KMS-11 (cell line): ENCODE data around the gene CDH22.

Source experiments
- H2AFZ ChIP-seq: fragments of 200-600 bp; sonication (generic); 2 replicates; pipeline ENCODE4 v1.6.1; 2016; ENCODE audit warnings: antibody characterized with exemption, mixed run types, low read depth
- H3K27ac ChIP-seq: fragments of 200-600 bp; sonication (generic); 2 replicates; pipeline ENCODE4 v1.6.1; 2016; ENCODE audit warnings: mild to moderate bottlenecking, mixed run types
- H3K27me3 ChIP-seq: fragments of 200-600 bp; sonication (generic); 2 replicates; pipeline ENCODE4 v1.6.1; 2017; ENCODE audit warnings: mild to moderate bottlenecking, low read depth, mixed run types, moderate library complexity; ENCODE audit not compliant: insufficient read depth
- H3K36me3 ChIP-seq: fragments of 200-600 bp; sonication (generic); 2 replicates; pipeline ENCODE4 v1.6.1; 2017; ENCODE audit warnings: mild to moderate bottlenecking, mixed run types; ENCODE audit not compliant: insufficient read depth
- H3K4me1 ChIP-seq: fragments of 200-600 bp; sonication (generic); 2 replicates; pipeline ENCODE4 v1.6.1; 2016; ENCODE audit warnings: mild to moderate bottlenecking, low read depth, mixed run types; ENCODE audit not compliant: poor library complexity, severe bottlenecking
- H3K4me2 ChIP-seq: fragments of 200-600 bp; sonication (generic); 2 replicates; pipeline ENCODE4 v1.7.0; 2016; ENCODE audit warnings: mild to moderate bottlenecking, mixed run types
- H3K4me3 ChIP-seq: fragments of 200-600 bp; sonication (generic); IDR thresholded peaks from 2 replicates; pipeline ENCODE4 v1.6.1; 2017; ENCODE audit warnings: low read depth, low read length, mixed read lengths; ENCODE audit not compliant: insufficient read depth
- H3K79me2 ChIP-seq: fragments of 200-600 bp; sonication (generic); 2 replicates; pipeline ENCODE4 v1.6.1; 2016; ENCODE audit warnings: low read depth, mixed run types; ENCODE audit not compliant: insufficient read depth
- H3K9ac ChIP-seq: fragments of 200-600 bp; sonication (generic); 2 replicates; pipeline ENCODE4 v1.6.1; 2016; ENCODE audit warnings: mild to moderate bottlenecking, mixed run types
- H4K20me1 ChIP-seq: fragments of 200-600 bp; sonication (generic); 2 replicates; pipeline ENCODE4 v1.6.1; 2016; ENCODE audit warnings: mild to moderate bottlenecking, mixed run types; ENCODE audit not compliant: insufficient read depth
- TF ChIP-seq, protein P1 (sequence below): fragments of 200-600 bp; sonication (generic); conservative IDR thresholded peaks from 2 replicates; pipeline ENCODE4 v1.6.1; 2017; ENCODE audit warnings: low read depth, mild to moderate bottlenecking, antibody characterized with exemption, low read length, moderate library complexity, mixed read lengths

The CDH22 gene

DNA sequence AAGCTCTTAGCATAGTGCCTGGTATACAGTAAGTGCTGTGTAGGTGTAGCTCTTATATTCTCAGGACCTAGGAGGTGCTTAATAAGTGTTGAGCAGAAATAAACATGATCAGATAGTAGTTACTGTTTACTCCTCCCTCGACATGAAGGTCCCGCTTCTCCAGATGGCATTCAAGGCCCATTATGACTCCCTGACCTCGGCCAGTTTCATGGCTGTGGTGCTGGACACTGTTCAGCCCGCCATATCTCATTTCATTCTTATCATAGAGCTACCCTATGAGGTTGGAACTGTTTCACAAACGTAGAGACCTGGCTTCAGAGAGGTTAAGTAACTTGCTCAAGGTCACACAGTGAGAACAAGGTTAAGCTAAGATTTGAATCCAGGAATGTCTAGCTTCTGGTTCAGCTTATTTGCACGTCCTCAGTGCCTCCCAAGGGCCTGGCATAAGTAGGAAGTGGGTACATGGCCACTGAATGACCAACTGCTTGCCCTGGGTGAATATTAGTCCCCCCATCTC is 151.2 kb downstream of the CDH22 start:
- no peaks in the 10 kb centered on the region for H3K4me1 ChIP-seq
- H4K20me1 ChIP-seq = no peaks in the 10 kb centered on the region
- TF ChIP-seq, protein P1, sequence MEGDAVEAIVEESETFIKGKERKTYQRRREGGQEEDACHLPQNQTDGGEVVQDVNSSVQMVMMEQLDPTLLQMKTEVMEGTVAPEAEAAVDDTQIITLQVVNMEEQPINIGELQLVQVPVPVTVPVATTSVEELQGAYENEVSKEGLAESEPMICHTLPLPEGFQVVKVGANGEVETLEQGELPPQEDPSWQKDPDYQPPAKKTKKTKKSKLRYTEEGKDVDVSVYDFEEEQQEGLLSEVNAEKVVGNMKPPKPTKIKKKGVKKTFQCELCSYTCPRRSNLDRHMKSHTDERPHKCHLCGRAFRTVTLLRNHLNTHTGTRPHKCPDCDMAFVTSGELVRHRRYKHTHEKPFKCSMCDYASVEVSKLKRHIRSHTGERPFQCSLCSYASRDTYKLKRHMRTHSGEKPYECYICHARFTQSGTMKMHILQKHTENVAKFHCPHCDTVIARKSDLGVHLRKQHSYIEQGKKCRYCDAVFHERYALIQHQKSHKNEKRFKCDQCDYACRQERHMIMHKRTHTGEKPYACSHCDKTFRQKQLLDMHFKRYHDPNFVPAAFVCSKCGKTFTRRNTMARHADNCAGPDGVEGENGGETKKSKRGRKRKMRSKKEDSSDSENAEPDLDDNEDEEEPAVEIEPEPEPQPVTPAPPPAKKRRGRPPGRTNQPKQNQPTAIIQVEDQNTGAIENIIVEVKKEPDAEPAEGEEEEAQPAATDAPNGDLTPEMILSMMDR = no peak
- no peak overlapping the region for H3K4me2 ChIP-seq
- no peaks in the 10 kb centered on the region for H3K36me3 ChIP-seq
- no peaks in the 10 kb centered on the region for H3K79me2 ChIP-seq
- no peak overlapping the region for H3K27ac ChIP-seq
- no peak overlapping the region for H2AFZ ChIP-seq
- H3K4me3 ChIP-seq = no peak overlapping the region
- H3K9ac ChIP-seq = no peak overlapping the region
- peaks cover 56% of the 10 kb centered on the region; the same call in 1 of the 2 replicates for H3K27me3 ChIP-seq

GRCh38 chr20:46156065-46156464 is 152.2 kb downstream of the CDH22 start:
- TF ChIP-seq, protein P1 = no peak
- H3K27ac ChIP-seq = no peak overlapping the region

DNA sequence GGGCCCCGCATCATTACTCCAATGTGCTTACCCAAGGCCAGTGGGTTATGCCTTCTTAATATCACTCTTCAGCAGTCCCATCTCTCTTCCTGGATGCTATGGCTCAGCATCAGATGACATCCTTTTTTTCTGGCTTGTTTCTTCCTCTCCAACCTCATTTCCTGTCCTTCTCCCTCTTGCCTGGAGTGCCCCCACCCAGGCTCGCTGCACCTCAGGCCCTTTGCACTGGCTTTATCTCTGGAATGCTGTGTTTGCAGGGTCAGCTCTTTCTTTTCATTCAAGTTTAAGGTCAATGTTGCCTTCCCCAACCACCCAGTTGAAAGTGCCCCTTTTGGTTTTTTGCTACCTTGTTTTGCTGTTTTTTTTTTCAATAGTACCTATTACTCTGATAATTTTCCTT is 153.5 kb downstream of the CDH22 start:
- TF ChIP-seq, protein P1 = no peak
- Histone ChIP-seq H3K27me3 (peaks cover 39% of the 10 kb centered on the region; the same call in 1 of the 2 replicates), H2AFZ (no peak overlapping the region)

More at GRCh38 chr20:46156065-46156464, 152.2 kb downstream of the CDH22 start:
- no peak overlapping the region for H2AFZ ChIP-seq
- no peaks in the 10 kb centered on the region for H4K20me1 ChIP-seq
- no peaks in the 10 kb centered on the region for H3K79me2 ChIP-seq
- no peak overlapping the region for H3K4me3 ChIP-seq
- H3K27me3 ChIP-seq = peaks cover 50% of the 10 kb centered on the region; the same call in 1 of the 2 replicates
- no peaks in the 10 kb centered on the region for H3K36me3 ChIP-seq
- no peaks in the 10 kb centered on the region for H3K4me1 ChIP-seq
- H3K4me2 ChIP-seq = no peak overlapping the region
- H3K9ac ChIP-seq = no peak overlapping the region

DNA sequence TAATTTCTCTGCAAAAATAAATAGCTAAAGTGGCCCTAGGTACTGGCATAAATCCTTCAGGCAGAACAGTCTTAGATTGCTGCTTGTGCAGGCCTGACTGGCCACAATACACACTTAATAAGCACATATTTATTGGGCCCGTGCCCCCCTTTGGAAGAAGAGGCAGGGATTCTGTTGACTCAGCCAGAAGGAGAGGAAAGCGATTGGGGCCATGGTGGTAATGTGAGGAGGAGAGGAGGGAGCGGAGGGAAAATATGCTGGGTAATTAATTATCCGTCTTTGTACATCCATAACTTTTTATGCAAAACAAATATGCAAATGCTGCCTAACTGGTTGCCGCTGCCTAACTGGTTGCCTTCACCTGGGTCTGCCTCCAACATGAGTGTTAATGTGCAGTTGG is 154.0 kb downstream of the CDH22 start:
- Histone ChIP-seq H3K4me3 (no peak overlapping the region), H3K27me3 (peaks cover 35% of the 10 kb centered on the region; the same call in 1 of the 2 replicates), H3K4me1 (no peaks in the 10 kb centered on the region), H2AFZ (no peak overlapping the region), H3K79me2 (no peaks in the 10 kb centered on the region), H3K36me3 (no peaks in the 10 kb centered on the region), H4K20me1 (no peaks in the 10 kb centered on the region), H3K9ac (no peak overlapping the region), H3K4me2 (no peak overlapping the region), H3K27ac (no peak overlapping the region)
- TF ChIP-seq, protein P1 = no peak

More for the DNA sequence above, 153.5 kb downstream of the CDH22 start:
- Histone ChIP-seq H3K4me1 (no peaks in the 10 kb centered on the region), H4K20me1 (no peaks in the 10 kb centered on the region), H3K36me3 (no peaks in the 10 kb centered on the region), H3K9ac (no peak overlapping the region), H3K79me2 (no peaks in the 10 kb centered on the region), H3K27ac (no peak overlapping the region), H3K4me3 (no peak overlapping the region), H3K4me2 (no peak overlapping the region)
